ENCODE results near the gene SLC5A4.
"Not testable (repeated sequence)": the region's sequence is repeated elsewhere in the genome, so short reads cannot be mapped to it uniquely, and the experiment has no call there.

The SLC5A4 gene

GRCh38 chr22:32255217-32255616 is at the start of gene SLC5A4:
Gene SLC5A4, minus strand, starts transcription at chr22:32255347. Its CDS starts 18 bp downstream, at chr22:32255329.
- no peak for DNase-seq

DNA sequence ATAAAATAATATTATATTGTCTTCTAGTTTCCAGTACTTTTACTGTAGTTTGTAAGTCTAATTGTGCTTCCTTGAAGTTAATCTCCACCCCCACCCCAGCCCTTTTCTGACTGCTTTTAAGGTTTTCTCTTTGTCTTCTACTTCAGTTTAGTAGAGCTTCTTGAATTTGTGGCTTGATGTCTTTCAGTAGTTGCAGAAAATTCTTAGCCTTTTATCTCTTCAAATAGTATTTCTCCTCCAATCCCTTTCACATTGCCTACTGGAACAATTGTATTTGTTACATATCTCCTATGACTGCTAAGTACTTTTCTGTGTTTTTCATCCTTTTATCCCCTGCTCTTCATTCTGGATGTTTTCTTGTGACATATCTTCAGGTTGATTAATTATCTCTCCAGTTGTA is 38.8 kb upstream of the SLC5A4 start:
- not testable (repeated sequence) for DNase-seq

DNA sequence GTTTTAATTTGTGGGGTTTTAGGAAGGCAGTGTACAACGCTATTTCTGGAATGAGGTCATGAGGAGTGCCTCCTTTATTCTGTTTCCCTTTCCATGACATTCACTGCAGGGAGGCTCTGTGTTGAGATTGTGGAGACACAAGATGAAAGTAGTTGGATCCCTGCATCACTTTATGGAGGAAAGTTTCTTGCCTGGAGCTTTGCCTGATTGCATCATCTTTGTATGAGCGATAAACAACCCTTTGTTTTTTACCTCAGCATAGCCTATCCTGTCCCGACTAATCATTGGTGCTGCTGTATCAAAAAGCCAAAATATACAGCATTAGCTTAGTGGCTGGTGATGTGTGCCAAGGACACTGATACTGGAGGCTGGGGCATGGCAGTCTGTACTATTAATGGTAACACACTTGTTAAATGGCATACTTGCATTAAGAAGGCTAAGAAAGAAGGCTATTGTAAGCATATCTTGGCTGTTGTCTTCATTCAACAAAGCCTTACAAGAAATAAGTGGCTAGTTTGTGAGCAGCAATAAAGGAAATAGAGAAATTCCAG is 31.2 kb upstream of the SLC5A4 start:
- no peak for DNase-seq

DNA sequence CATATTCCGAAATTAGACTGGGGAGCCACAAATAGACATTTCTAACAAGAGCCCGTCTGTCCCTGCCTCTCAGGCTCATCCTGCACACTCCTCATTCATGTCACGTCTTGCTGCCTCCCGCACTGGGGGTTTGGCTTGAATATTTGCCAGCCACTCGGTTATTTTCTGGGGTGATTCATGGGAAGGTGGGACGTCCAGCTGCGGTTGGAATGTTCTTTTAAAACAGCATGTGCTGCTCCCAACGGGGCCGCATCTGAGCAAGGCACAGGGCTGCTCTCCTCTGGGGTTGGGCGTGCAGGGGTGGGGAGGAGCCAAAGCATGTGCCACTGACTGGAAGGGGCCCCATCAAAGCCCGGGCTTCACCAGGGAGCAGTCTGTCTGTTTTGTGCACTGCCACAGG is 25.9 kb upstream of the SLC5A4 start:
- no peak for DNase-seq

DNA sequence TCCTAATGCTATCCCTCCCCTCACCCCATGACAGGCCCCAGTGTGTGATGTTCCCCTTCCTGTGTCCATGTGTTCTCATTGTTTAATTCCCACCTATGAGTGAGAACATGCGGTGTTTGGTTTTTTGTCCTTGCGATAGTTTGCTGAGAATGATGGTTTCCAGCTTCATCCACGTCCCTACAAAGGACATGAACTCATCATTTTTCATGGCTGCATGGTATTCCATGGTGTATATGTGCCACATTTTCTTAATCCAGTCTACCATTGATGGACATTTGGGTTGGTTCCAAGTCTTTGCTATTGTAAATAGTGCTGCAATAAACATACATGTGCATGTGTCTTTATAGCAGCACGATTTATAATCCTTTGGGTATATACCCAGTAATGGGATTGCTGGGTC is 20.2 kb upstream of the SLC5A4 start:
- not testable (repeated sequence) for DNase-seq

DNA sequence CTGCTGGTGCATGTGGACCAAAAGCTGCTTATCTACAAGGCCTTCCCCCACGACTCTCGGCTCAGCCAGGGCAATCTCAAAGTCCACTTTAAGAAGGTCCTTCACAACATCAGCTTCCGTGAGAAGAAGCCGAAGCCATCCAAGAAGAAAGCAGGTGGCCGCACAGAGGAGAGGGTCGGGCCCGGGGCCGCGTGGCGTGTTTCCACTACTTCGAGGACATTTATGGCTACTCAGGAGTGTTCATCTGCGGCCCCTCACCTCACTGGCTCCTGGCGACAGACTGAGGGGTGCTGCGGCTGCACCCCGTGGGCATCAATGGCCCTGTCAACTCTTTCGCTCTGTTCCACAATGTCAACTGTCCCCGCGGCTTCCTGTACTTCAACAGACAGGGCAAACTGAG is 16.2 kb upstream of the SLC5A4 start:
- no peak for DNase-seq

DNA sequence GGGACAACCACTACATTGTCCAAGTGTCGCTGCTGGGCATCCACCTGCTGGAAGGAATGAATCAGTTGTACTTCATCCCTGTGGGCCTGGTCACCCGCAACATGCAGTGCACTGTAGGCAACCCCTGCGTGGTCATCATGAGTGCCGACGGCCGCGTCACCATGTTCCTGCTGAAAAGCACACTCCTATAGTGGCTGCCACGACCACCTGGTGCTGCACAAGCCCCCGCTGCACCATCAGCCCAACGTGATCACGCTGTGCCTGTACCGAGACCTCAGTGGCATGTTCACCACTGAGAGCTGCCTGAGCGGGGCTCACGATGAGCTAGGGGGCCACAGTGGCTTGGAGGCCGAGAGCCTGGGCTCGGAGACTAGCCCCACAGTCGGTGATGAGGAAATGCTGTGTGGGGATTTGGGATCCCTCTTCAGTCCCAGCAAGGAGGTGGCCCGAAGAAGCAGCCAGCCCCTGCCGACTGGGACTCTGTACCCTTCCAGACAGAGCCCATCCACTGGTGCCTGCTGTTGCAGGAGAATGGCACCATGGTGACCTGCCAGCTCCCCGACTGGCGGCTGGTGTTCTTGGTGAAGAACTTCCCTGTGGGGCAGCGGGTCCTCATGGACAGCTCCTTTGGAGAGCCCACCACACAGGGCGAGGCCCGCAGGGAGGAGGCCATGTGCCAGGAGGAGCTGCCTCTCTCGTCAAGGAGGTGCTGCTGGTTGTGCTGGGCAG is 15.7 kb upstream of the SLC5A4 start:
- no peak for DNase-seq

DNA sequence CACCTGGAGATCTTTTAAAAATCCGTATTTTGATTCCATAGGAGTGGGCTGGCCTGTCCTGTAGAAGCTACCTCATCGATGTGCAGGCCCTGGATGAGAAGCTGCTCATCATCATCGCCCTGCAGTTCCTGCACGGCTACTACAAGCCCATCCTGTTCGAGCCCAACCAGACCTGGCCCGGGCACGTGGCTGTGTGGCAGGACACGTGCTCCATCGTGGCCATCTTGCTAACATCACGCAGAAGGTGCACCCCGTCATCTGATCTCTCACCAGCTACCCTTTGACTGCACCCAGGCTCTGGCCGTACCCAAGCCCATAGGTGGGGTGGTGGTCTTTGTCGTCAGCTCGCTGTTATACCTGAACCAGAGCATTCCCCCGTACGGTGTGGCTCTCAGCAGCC is 14.2 kb upstream of the SLC5A4 start:
- DNase-seq, result no peak

GRCh38 chr22:32267011-32267410 is 11.9 kb upstream of the SLC5A4 start:
- no peak for DNase-seq

GRCh38 chr22:32265882-32266767 is 11.0 kb upstream of the SLC5A4 start:
- DNase-seq, result peak; percentile 53 to 68

DNA sequence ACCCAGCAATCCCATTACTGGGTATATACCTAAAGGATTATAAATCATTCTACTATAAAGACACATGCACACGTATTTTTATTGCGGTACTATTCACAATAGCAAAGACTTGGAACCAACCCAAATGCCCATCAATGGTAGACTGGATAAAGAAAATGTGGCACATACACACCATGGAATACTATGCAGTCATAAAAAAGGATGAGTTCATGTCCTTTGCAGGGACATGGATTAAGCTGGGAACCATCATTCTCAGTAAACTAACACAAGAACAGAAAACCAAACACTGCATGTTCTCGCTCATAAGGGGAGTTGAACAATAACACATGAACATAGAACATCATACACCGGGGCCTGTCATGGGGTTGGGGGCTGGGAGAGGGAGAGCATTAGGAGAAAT is 8.5 kb upstream of the SLC5A4 start:
- not testable (repeated sequence) for DNase-seq

- no peak for DNase-seq
These were observed 6.2 kb upstream of the SLC5A4 start for GRCh38 chr22:32261306-32261705.

GRCh38 chr22:32258791-32259190 is 3.6 kb upstream of the SLC5A4 start:
- no peak for DNase-seq

- no peak for DNase-seq
These were observed 579 bp upstream of the SLC5A4 start for GRCh38 chr22:32255726-32256125.

- DNase-seq, result no peak
These were observed 5.9 kb downstream of the SLC5A4 start for GRCh38 chr22:32249231-32249630.

DNA sequence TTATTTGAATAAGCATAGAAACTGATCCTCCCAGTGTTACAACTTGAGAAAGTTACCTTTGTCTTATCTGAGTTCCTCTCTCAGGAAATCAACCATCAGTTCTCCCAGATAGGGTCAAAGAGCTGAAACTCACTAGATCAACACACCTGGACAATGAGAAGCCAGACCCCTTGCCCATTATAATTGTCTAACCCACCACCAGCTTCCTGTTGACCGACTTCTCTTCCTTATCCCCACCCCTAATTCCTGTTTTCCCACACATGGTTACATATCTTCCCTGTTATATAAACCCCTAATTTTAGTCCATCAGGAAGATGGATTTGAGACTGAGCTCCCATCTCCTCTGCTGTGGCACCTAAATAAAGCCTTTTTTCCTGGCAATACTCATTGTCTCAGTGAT is 6.9 kb downstream of the SLC5A4 start:
- no peak for DNase-seq

- no peak for DNase-seq
These were observed 9.0 kb downstream of the SLC5A4 start for GRCh38 chr22:32246166-32246565.

- DNase-seq, result no peak
These were observed 10.1 kb downstream of the SLC5A4 start for GRCh38 chr22:32245042-32245441.

GRCh38 chr22:32244547-32244946 is 10.6 kb downstream of the SLC5A4 start:
- no peak for DNase-seq

GRCh38 chr22:32240461-32240860 is 14.7 kb downstream of the SLC5A4 start:
- DNase-seq, result no peak

- no peak for DNase-seq
These were observed 17.2 kb downstream of the SLC5A4 start for GRCh38 chr22:32237906-32238305.

DNA sequence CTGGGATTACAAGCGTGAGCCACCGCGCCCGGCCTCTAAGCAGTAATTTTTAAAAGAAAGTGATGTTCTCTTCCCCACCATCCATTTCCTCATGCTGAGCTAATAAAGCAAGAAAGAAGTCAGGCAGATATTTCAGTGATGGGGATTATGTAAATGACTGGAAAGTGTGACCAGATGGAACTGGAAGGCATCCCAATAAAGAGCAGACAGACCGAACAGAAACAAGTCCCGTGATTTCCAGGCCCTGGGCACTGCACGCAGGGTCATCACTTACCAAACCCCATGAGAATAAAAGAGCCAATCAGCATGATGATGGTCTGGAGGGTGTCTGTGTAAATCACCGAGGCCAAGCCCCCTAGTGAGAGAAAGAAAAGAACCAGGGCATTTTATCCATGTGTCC is 18.2 kb downstream of the SLC5A4 start:
- DNase-seq, result no peak

GRCh38 chr22:32233091-32233490 is 22.1 kb downstream of the SLC5A4 start:
- no peak for DNase-seq
